ENCODE results near the gene GAS2L1. TPM values are rescaled to one million over a fixed set of nuclear protein-coding genes. Genes with fewer than 3 reads are reported as not detected.
A peak's percentile ranks its signal among the peaks of the same experiment; 100 is the strongest.

The GAS2L1 gene
- total RNA-seq, 4 donors from 2014 or later = 49.0 to 94.8 (median 85.4) TPM

GRCh38 chr22:29341056-29341848 lies 34.8 kb downstream of the GAS2L1 start:
- Histone ChIP-seq H3K4me1 (peaks cover 30% of the 10 kb centered on the region), H3K9me3 (no peaks in the 10 kb centered on the region), H3K27ac (no peak overlapping the region), H3K4me3 (no peak overlapping the region), H3K27me3 (no peaks in the 10 kb centered on the region), H3K36me3 (peaks cover 84% of the 10 kb centered on the region)
- 94% methylated on average over 19 of the region's 25 CpGs for WGBS
- no peak for DNase-seq (ENCODE audit: low spot score in 2 of 2)
- no peak for TF ChIP-seq EP300 (IDR thresholded peaks at IDR 0.05)
- no peak for TF ChIP-seq CTCF (IDR thresholded peaks at IDR 0.05)
- TF ChIP-seq POLR2A (IDR thresholded peaks at IDR 0.05) = no peak
- TF ChIP-seq POLR2AphosphoS5 (IDR thresholded peaks at IDR 0.05) = no peak

- no peak for TF ChIP-seq CTCF (IDR thresholded peaks at IDR 0.05)
- no peak for TF ChIP-seq EP300 (IDR thresholded peaks at IDR 0.05)
- no peak for TF ChIP-seq POLR2AphosphoS5 (IDR thresholded peaks at IDR 0.05)
- no peak for TF ChIP-seq POLR2A (IDR thresholded peaks at IDR 0.05)
- no peak for DNase-seq (ENCODE audit: low spot score in 2 of 2)
- WGBS = 100% methylated on average over 2 of the region's 2 CpGs
- H3K4me3 ChIP-seq = no peak overlapping the region
- H3K27me3 ChIP-seq = no peaks in the 10 kb centered on the region
- H3K9me3 ChIP-seq = no peaks in the 10 kb centered on the region
- H3K4me1 ChIP-seq = peaks cover 34% of the 10 kb centered on the region
- no peak overlapping the region for H3K27ac ChIP-seq
- H3K36me3 ChIP-seq = peaks cover 84% of the 10 kb centered on the region
Observed at GRCh38 chr22:29341849-29342127, 35.3 kb downstream of the GAS2L1 start.

- TF ChIP-seq CTCF (IDR thresholded peaks at IDR 0.05) (no peak), EP300 (IDR thresholded peaks at IDR 0.05) (no peak), POLR2AphosphoS5 (IDR thresholded peaks at IDR 0.05) (no peak), POLR2A (IDR thresholded peaks at IDR 0.05) (no peak)
- H3K27ac ChIP-seq = no peak overlapping the region
- H3K9me3 ChIP-seq = no peaks in the 10 kb centered on the region
- H3K27me3 ChIP-seq = no peaks in the 10 kb centered on the region
- no peak overlapping the region for H3K4me3 ChIP-seq
- H3K36me3 ChIP-seq = peaks cover 84% of the 10 kb centered on the region
- peaks cover 33% of the 10 kb centered on the region for H3K4me1 ChIP-seq
- DNase-seq (ENCODE audit: low spot score in 2 of 2) = peak in 1 of 2 donors; percentile 52
- WGBS = 90% methylated on average over 6 of the region's 6 CpGs
Observed at GRCh38 chr22:29342177-29342576, 35.7 kb downstream of the GAS2L1 start.

GRCh38 chr22:29342577-29343312 lies 36.3 kb downstream of the GAS2L1 start:
- peak in 1 of 2 donors; percentile 75 for DNase-seq (ENCODE audit: low spot score in 2 of 2)
- no peak for TF ChIP-seq POLR2AphosphoS5 (IDR thresholded peaks at IDR 0.05)
- no peak for TF ChIP-seq EP300 (IDR thresholded peaks at IDR 0.05)
- no peak for TF ChIP-seq POLR2A (IDR thresholded peaks at IDR 0.05)
- no peak for TF ChIP-seq CTCF (IDR thresholded peaks at IDR 0.05)
- no peaks in the 10 kb centered on the region for H3K9me3 ChIP-seq
- peaks cover 84% of the 10 kb centered on the region for H3K36me3 ChIP-seq
- H3K4me1 ChIP-seq = peaks cover 36% of the 10 kb centered on the region
- no peak overlapping the region for H3K4me3 ChIP-seq
- no peak overlapping the region for H3K27ac ChIP-seq
- H3K27me3 ChIP-seq = no peaks in the 10 kb centered on the region
- 86% methylated on average over 7 of the region's 10 CpGs for WGBS

- H3K4me1 ChIP-seq = peaks cover 30% of the 10 kb centered on the region
- no peaks in the 10 kb centered on the region for H3K27me3 ChIP-seq
- TF ChIP-seq EP300 (IDR thresholded peaks at IDR 0.05) (no peak), POLR2A (IDR thresholded peaks at IDR 0.05) (no peak), POLR2AphosphoS5 (IDR thresholded peaks at IDR 0.05) (no peak), CTCF (IDR thresholded peaks at IDR 0.05) (no peak)
- no peaks in the 10 kb centered on the region for H3K9me3 ChIP-seq
- no peak overlapping the region for H3K4me3 ChIP-seq
- H3K27ac ChIP-seq = no peak overlapping the region
- peak in 1 of 2 donors; percentile 68 for DNase-seq (ENCODE audit: low spot score in 2 of 2)
- 60% methylated on average over 6 of the region's 7 CpGs for WGBS
- H3K36me3 ChIP-seq = peaks cover 86% of the 10 kb centered on the region
Observed at GRCh38 chr22:29343313-29343805, 36.9 kb downstream of the GAS2L1 start.
